Spleen (tissue), 11 donors: ENCODE results near the gene CDA. TPM values are rescaled to one million over a fixed set of nuclear protein-coding genes. Genes with fewer than 3 reads are reported as not detected.
A peak's percentile ranks its signal among the peaks of the same experiment; 100 is the strongest.

Experiments used
- DNase-seq: peaks from one replicate; pipeline ENCODE4 v3.0.0-alpha.2; 2020
- H3K27ac ChIP-seq, 8 donors: fragments of 200-600 bp; sonication (generic) in 7 of 8; 1 replicate in 4 of 8; 2 replicates in 4 of 8; pipeline versions ENCODE4 v1.5.0 to v1.8.0; 2016 to 2021; ENCODE audit warnings: inconsistent platforms in 4 of 8, mild to moderate bottlenecking in 4 of 8, moderate library complexity in 1 of 8
- H3K27me3 ChIP-seq, 7 donors: fragments of 200-600 bp; sonication (generic) in 6 of 7; replicated peaks in 1 of 7; 1 replicate in 4 of 7; 2 replicates in 3 of 7; pipeline versions ENCODE4 v1.5.0 to v1.8.0; 2016 to 2021; ENCODE audit warnings: inconsistent platforms in 3 of 7, mild to moderate bottlenecking in 1 of 7
- H3K36me3 ChIP-seq, 6 donors: fragments of 200-600 bp; sonication (generic) in 5 of 6; 1 replicate in 4 of 6; 2 replicates in 2 of 6; pipeline versions ENCODE4 v1.5.0 to v1.8.0; 2016 to 2021; ENCODE audit warnings: inconsistent platforms in 2 of 6
- H3K4me1 ChIP-seq, 6 donors: fragments of 200-600 bp; sonication (generic) in 5 of 6; 1 replicate in 3 of 6; 2 replicates in 3 of 6; pipeline versions ENCODE4 v1.5.0 to v1.8.0; 2016 to 2021; ENCODE audit warnings: inconsistent platforms in 3 of 6
- H3K4me3 ChIP-seq, 8 donors: fragments of 200-600 bp; sonication (generic) in 7 of 8; 1 replicate in 4 of 8; 2 replicates in 4 of 8; pipeline versions ENCODE4 v1.5.0 to v1.8.0; 2016 to 2021; ENCODE audit warnings: inconsistent platforms in 4 of 8, mild to moderate bottlenecking in 4 of 8, moderate library complexity in 2 of 8
- H3K9me3 ChIP-seq, 8 donors: fragments of 200-600 bp; sonication (generic) in 7 of 8; 1 replicate in 4 of 8; 2 replicates in 4 of 8; pipeline versions ENCODE4 v1.5.0 to v1.8.0; 2016 to 2021; ENCODE audit warnings: inconsistent platforms in 4 of 8
- CTCF ChIP-seq, 11 experiments: fragments of 200-600 bp in 7 of 11; fragments of 450-650 bp in 4 of 11; sonication (generic) in 4 of 11; IDR thresholded peaks in 8 of 11; conservative IDR thresholded peaks in 3 of 11; 1 replicate in 7 of 11; 2 replicates in 4 of 11; pipeline versions ENCODE4 v1.4.0 to v1.8.0; 2016 to 2021; ENCODE audit warnings: antibody characterized with exemption in 11 of 11, inconsistent platforms in 4 of 11, mild to moderate bottlenecking in 1 of 11
- POLR2A ChIP-seq, 3 donors: fragments of 450-650 bp; IDR thresholded peaks; one replicate each; pipeline ENCODE4 v1.5.1; 2017; ENCODE audit warnings: antibody characterized with exemption in 3 of 3, mild to moderate bottlenecking in 1 of 3
- POLR2AphosphoS5 ChIP-seq, 3 donors: sonication (generic); formaldehyde crosslinking; IDR thresholded peaks; one replicate each; pipeline ENCODE4 v1.5.1; 2017; ENCODE audit warnings: antibody characterized with exemption in 3 of 3
- WGBS, 5 donors: extraction: QIAGEN DNeasy Blood & Tissue Kit in 3 of 5; methylation state at CpG; one replicate each; pipeline versions ENCODE4 v1.1.5 to v1.1.7; 2013 to 2018; 5-methylcytosine and 5-hydroxymethylcytosine counted together
- intact Hi-C: fragments of 100-400 bp; cut with DNase I; formaldehyde crosslinking; loops from one replicate; pipeline ENCODE4 v1.15.0; 2023; ENCODE audit warnings: low total_unique reads
- polyA plus RNA-seq, 3 donors: library from polyadenylated mRNA; stranded (reverse); fragments of 200-250 nt; gene quantifications; one replicate each; pipeline ENCODE4 v1.2.1, GENCODE V29; 2013
- total RNA-seq, 7 donors: library from RNA; depleted of rRNA in 3 of 7; stranded (reverse); fragments of >200 nt in 3 of 7; fragmentation: NEBNext Ultra II Directional in 4 of 7; extraction: Animal tissue kit (Norgen Biotek cat#: 25700) in 4 of 7; gene quantifications; one replicate each; pipeline versions ENCODE4 v1.1.0 to v1.2.1, GENCODE V29; 2016 to 2021
- donor health status: healthy with polysubstance abuse.
- donor health status: DM: no; HTN: no; CAD: no; lungs with moderate emphysema.
- donor health status: DM: no; HTN: no; CAD: no.
- donor health status: Bipolar disorder and iron deficiency.
- donor health status: healthy.
- donor health status: DM: no; HTN: no; CAD: no.
- donor health status: DM: yes; HTN: yes; CAD: no.

Gene CDA
- total and polyA plus RNA-seq, 10 donors = 4.2 to 47.2 (median 15.6) TPM

GRCh38 chr1:20590306-20590777 lies 1.4 kb downstream of the CDA start:
- Histone ChIP-seq H3K4me3 (peak overlapping the region in 4 of 8 donors; percentile 26 to 66 (median 34)), H3K4me1 (peaks cover 0 to 61% (median 15%) of the 10 kb centered on the region in 6 donors), H3K27ac (peak overlapping the region in 7 of 8 donors; percentile 77 to 95 (median 86)), H3K36me3 (peaks cover 0 to 21% (median 0%) of the 10 kb centered on the region in 6 donors), H3K27me3 (peaks cover 0 to 66% (median 11%) of the 10 kb centered on the region in 7 donors), H3K9me3 (no peaks in the 10 kb centered on the region)
- peak; percentile 75 for DNase-seq
- 22 to 51% (median 27%) methylated on average over 7 of the region's 7 CpGs for WGBS, 5 donors
- intact Hi-C loops = no loop called here
- peak in 1 of 3 donors; percentile 30 for TF ChIP-seq POLR2AphosphoS5 (IDR thresholded peaks at IDR 0.05)
- TF ChIP-seq CTCF (IDR thresholded peaks at IDR 0.05 in 8 of 11, conservative IDR thresholded peaks at IDR 0.05 in 3 of 11) = no peak

GRCh38 chr1:20593756-20594155 lies 4.9 kb downstream of the CDA start:
- H3K36me3 ChIP-seq = peaks cover 0 to 21% (median 0%) of the 10 kb centered on the region in 6 donors

GRCh38 chr1:20594746-20595145 lies 5.8 kb downstream of the CDA start:
- intact Hi-C loops = no loop called here
- peaks cover 0 to 75% (median 11%) of the 10 kb centered on the region in 6 donors for H3K4me1 ChIP-seq
- 89 to 92% (median 91%) methylated on average over 11 to 14 of the region's 14 CpGs for WGBS, 5 donors
- peaks cover 0 to 40% (median 0%) of the 10 kb centered on the region in 7 donors for H3K27me3 ChIP-seq
- TF ChIP-seq POLR2AphosphoS5 (IDR thresholded peaks at IDR 0.05) (no peak), CTCF (IDR thresholded peaks at IDR 0.05 in 8 of 11, conservative IDR thresholded peaks at IDR 0.05 in 3 of 11) (no peak), POLR2A (IDR thresholded peaks at IDR 0.05) (no peak)
- no peaks in the 10 kb centered on the region for H3K9me3 ChIP-seq
- H3K27ac ChIP-seq = peak overlapping the region in 2 of 8 donors; percentile 21 to 89
- H3K4me3 ChIP-seq = no peak overlapping the region
- peaks cover 0 to 21% (median 0%) of the 10 kb centered on the region in 6 donors for H3K36me3 ChIP-seq
- DNase-seq = no peak

More at GRCh38 chr1:20593756-20594155, 4.9 kb downstream of the CDA start:
- H3K27ac ChIP-seq = peak overlapping the region in 1 of 8 donors; percentile 2
- 59 to 91% (median 74%) methylated on average over 5 of the region's 5 CpGs for WGBS, 5 donors
- peaks cover 0 to 81% (median 18%) of the 10 kb centered on the region in 6 donors for H3K4me1 ChIP-seq
- no peaks in the 10 kb centered on the region for H3K9me3 ChIP-seq
- TF ChIP-seq POLR2AphosphoS5 (IDR thresholded peaks at IDR 0.05) (no peak), CTCF (IDR thresholded peaks at IDR 0.05 in 8 of 11, conservative IDR thresholded peaks at IDR 0.05 in 3 of 11) (no peak), POLR2A (IDR thresholded peaks at IDR 0.05) (no peak)
- intact Hi-C loops = no loop called here
- H3K27me3 ChIP-seq = peaks cover 0 to 50% (median 7%) of the 10 kb centered on the region in 7 donors
- no peak for DNase-seq
- H3K4me3 ChIP-seq = no peak overlapping the region

GRCh38 chr1:20596106-20596505 lies 7.2 kb downstream of the CDA start:
- TF ChIP-seq CTCF (IDR thresholded peaks at IDR 0.05 in 8 of 11, conservative IDR thresholded peaks at IDR 0.05 in 3 of 11) (no peak), POLR2AphosphoS5 (IDR thresholded peaks at IDR 0.05) (no peak), POLR2A (IDR thresholded peaks at IDR 0.05) (no peak)
- intact Hi-C loops = no loop called here
- peaks cover 0 to 64% (median 4%) of the 10 kb centered on the region in 6 donors for H3K4me1 ChIP-seq
- H3K4me3 ChIP-seq = no peak overlapping the region
- H3K36me3 ChIP-seq = peaks cover 0 to 21% (median 0%) of the 10 kb centered on the region in 6 donors
- 69 to 87% (median 73%) methylated on average over 6 of the region's 6 CpGs for WGBS, 5 donors
- no peaks in the 10 kb centered on the region for H3K9me3 ChIP-seq
- peaks cover 0 to 27% (median 0%) of the 10 kb centered on the region in 7 donors for H3K27me3 ChIP-seq
- no peak for DNase-seq
- peak overlapping the region in 6 of 8 donors; percentile 70 to 89 (median 84) for H3K27ac ChIP-seq
